HepG2 (cell line): ENCODE results near the gene PALM. TPM values are rescaled to one million over a fixed set of nuclear protein-coding genes. Genes with fewer than 3 reads are reported as not detected.
A peak's percentile ranks its signal among the peaks of the same experiment; 100 is the strongest.

Experiments used
- AKAP8 ChIP-seq: sonication (generic); formaldehyde crosslinking; IDR thresholded peaks from 2 replicates; pipeline ENCODE4 v1.5.1; 2020; ENCODE audit warnings: mild to moderate bottlenecking, missing genetic modification reagents
- BCLAF1 ChIP-seq: fragments of 450-650 bp; IDR thresholded peaks from 2 replicates; pipeline ENCODE4 v1.6.1; 2017; ENCODE audit warnings: mild to moderate bottlenecking
- CBX1 ChIP-seq: IDR thresholded peaks from one replicate; pipeline ENCODE4 v1.6.1; 2016; ENCODE audit warnings: antibody characterized with exemption, low read depth
- FIP1L1 ChIP-seq: fragments of 200-400 bp; formaldehyde crosslinking; IDR thresholded peaks from 2 replicates; pipeline ENCODE4 v1.6.1; 2018; ENCODE audit warnings: low read depth, mild to moderate bottlenecking, low read length, moderate library complexity, borderline replicate concordance; ENCODE audit not compliant: insufficient read depth
- HOXA7 ChIP-seq: sonication (generic); formaldehyde crosslinking; IDR thresholded peaks from 2 replicates; pipeline ENCODE4 v1.8.1; 2022; ENCODE audit warnings: mild to moderate bottlenecking, missing genetic modification reagents, moderate library complexity
- JARID2 ChIP-seq: sonication (generic); formaldehyde crosslinking; IDR thresholded peaks from 2 replicates; pipeline ENCODE4 v1.8.1; 2023; ENCODE audit warnings: missing genetic modification reagents, inconsistent platforms; ENCODE audit not compliant: insufficient replicate concordance
- PLRG1 ChIP-seq: fragments of 450-650 bp; conservative IDR thresholded peaks from 2 replicates; pipeline ENCODE4 v1.6.1; 2016
- POLR2A ChIP-seq, 2 experiments: IDR thresholded peaks; 2 replicates each; pipeline ENCODE4 v1.6.1; 2011; ENCODE audit warnings: low read depth in 2 of 2, low read length in 2 of 2, mild to moderate bottlenecking in 1 of 2, moderate library complexity in 1 of 2; ENCODE audit not compliant: insufficient read depth in 1 of 2
- PRDM15 ChIP-seq: sonication (generic); formaldehyde crosslinking; IDR thresholded peaks from 2 replicates; pipeline ENCODE4 v1.4.0; 2020; ENCODE audit warnings: missing genetic modification reagents
- SAFB2 ChIP-seq: sonication (generic); formaldehyde crosslinking; IDR thresholded peaks from 2 replicates; pipeline ENCODE4 v1.5.1; 2020; ENCODE audit warnings: missing genetic modification reagents, low read depth, mild to moderate bottlenecking, borderline replicate concordance
- ZC3H13 ChIP-seq: sonication (generic); formaldehyde crosslinking; IDR thresholded peaks from 2 replicates; pipeline ENCODE4 v1.8.1; 2023; ENCODE audit warnings: mild to moderate bottlenecking, missing genetic modification reagents, moderate library complexity
- ZFY ChIP-seq: sonication (generic); formaldehyde crosslinking; IDR thresholded peaks from 2 replicates; pipeline ENCODE4 v1.4.0; 2020; ENCODE audit warnings: missing genetic modification reagents
- ZNF143 ChIP-seq: sonication (generic); formaldehyde crosslinking; IDR thresholded peaks from 2 replicates; pipeline ENCODE4 v1.4.0; 2020; ENCODE audit warnings: missing genetic modification reagents
- ZNF17 ChIP-seq: sonication (generic); formaldehyde crosslinking; IDR thresholded peaks from 2 replicates; pipeline ENCODE4 v1.5.0; 2020; ENCODE audit warnings: mild to moderate bottlenecking, missing genetic modification reagents
- ZNF276 ChIP-seq: sonication (generic); formaldehyde crosslinking; IDR thresholded peaks from 2 replicates; pipeline ENCODE4 v1.4.0; 2020; ENCODE audit warnings: mild to moderate bottlenecking, low read depth, missing genetic modification reagents
- ZNF282 ChIP-seq: fragments of 450-650 bp; IDR thresholded peaks from 2 replicates; pipeline ENCODE4 v1.6.1; 2018; ENCODE audit not compliant: partially characterized antibody
- ZNF460 ChIP-seq: sonication (generic); formaldehyde crosslinking; IDR thresholded peaks from 2 replicates; pipeline ENCODE4 v1.5.1; 2020; ENCODE audit warnings: missing genetic modification reagents, mild to moderate bottlenecking, borderline replicate concordance
- ZNF468 ChIP-seq: sonication (generic); formaldehyde crosslinking; IDR thresholded peaks from 2 replicates; pipeline ENCODE4 v1.8.0; 2022; ENCODE audit warnings: mild to moderate bottlenecking, moderate library complexity, missing genetic modification reagents
- ZNF552 ChIP-seq: sonication (generic); formaldehyde crosslinking; IDR thresholded peaks from 2 replicates; pipeline ENCODE4 v1.9.0; 2022; ENCODE audit warnings: missing genetic modification reagents, mild to moderate bottlenecking, borderline replicate concordance
- ZNF564 ChIP-seq: sonication (generic); formaldehyde crosslinking; IDR thresholded peaks from 2 replicates; pipeline ENCODE4 v1.8.1; 2023; ENCODE audit warnings: mild to moderate bottlenecking, missing genetic modification reagents
- ZNF589 ChIP-seq: sonication (generic); formaldehyde crosslinking; conservative IDR thresholded peaks from 2 replicates; pipeline ENCODE4 v1.8.0; 2022; ENCODE audit warnings: mild to moderate bottlenecking, moderate library complexity, missing genetic modification reagents
- ZNF615 ChIP-seq: sonication (generic); formaldehyde crosslinking; IDR thresholded peaks from 2 replicates; pipeline ENCODE4 v1.5.0; 2020; ENCODE audit warnings: mild to moderate bottlenecking, missing genetic modification reagents, borderline replicate concordance
- polyA plus RNA-seq, 8 experiments: library from polyadenylated mRNA; depleted of rRNA in 3 of 8; stranded (reverse) in 7 of 8; unstranded in 1 of 8; fragments of >200 nt; fragmentation: Illumina TruSeq in 4 of 8; extraction: Trizol in 4 of 8; gene quantifications; 2 replicates each; pipeline versions ENCODE4 v1.2.1 to v1.2.3, GENCODE V29; 2011 to 2016; ENCODE audit warnings: low read depth in 4 of 8, missing spikeins in 1 of 8, mixed read lengths in 1 of 8; ENCODE audit not compliant: insufficient read depth in 1 of 8
- total RNA-seq, 5 experiments: library from RNA; depleted of rRNA; stranded (reverse); fragments of >200 nt; fragmentation: Illumina TruSeq; extraction: Trizol; gene quantifications; 2 replicates each; pipeline ENCODE4 v1.2.3, GENCODE V29; 2016; ENCODE audit warnings: low read depth in 1 of 5

Gene PALM
- total and polyA plus RNA-seq, 2 of the 13 experiments (the other 11 are each of a cell fraction or from before 2014, with no cell fraction given): 4.0 to 9.7 TPM

GRCh38 chr19:782878-783668 lies 74.3 kb downstream of the PALM start (continued):
- TF ChIP-seq ZNF589 (0 out of 2 replicates have a peak, but pooled peaks have one; percentile 8), PLRG1 (no peak), ZNF17 (CRISPR knock-in tag) (no peak), ZNF282 (no peak), SAFB2 (no peak), ZNF615 (CRISPR knock-in tag) (0 out of 2 replicates have a peak, but pooled peaks have one; percentile 45), BCLAF1 (no peak), HOXA7 (no peak), ZC3H13 (CRISPR knock-in tag) (no peak), PRDM15 (CRISPR knock-in tag) (0 out of 2 replicates have a peak, but pooled peaks have one; percentile 4), ZNF143 (no peak), ZNF460 (no peak), CBX1 (no peak), ZNF552 (no peak), ZNF468 (no peak), JARID2 (no peak), ZFY (CRISPR knock-in tag) (peak; percentile 16; the same call in 1 of the 2 replicates), ZNF276 (CRISPR knock-in tag) (no peak), FIP1L1 (no peak), ZNF564 (no peak), AKAP8 (CRISPR knock-in tag) (no peak), POLR2A (IDR thresholded peaks at IDR 0.05; ENCODE audit: insufficient read depth in 1 of 2, low read depth in 2 of 2, low read length in 2 of 2) (no peak)
